H1 (cell line): ENCODE results near the gene METTL25B.

Source experiments
- CTCF ChIP-seq, 3 experiments: IDR thresholded peaks; 1 replicate in 2 of 3; 2 replicates in 1 of 3; pipeline versions ENCODE4 v1.5.1 to v1.6.1; 2011; ENCODE audit warnings: low read length in 3 of 3, mild to moderate bottlenecking in 3 of 3, inconsistent platforms in 2 of 3, low read depth in 1 of 3, moderate library complexity in 1 of 3; ENCODE audit not compliant: insufficient read depth in 1 of 3; ENCODE audit errors: control extremely low read depth in 1 of 3
- KDM4A ChIP-seq: IDR thresholded peaks from one replicate; pipeline ENCODE4 v1.7.1; 2012; ENCODE audit warnings: low read depth, mild to moderate bottlenecking, moderate library complexity, low read length, inconsistent platforms; ENCODE audit not compliant: severe bottlenecking
- RAD21 ChIP-seq, 2 experiments: IDR thresholded peaks in 1 of 2; conservative IDR thresholded peaks in 1 of 2; 2 replicates each; pipeline ENCODE4 v1.6.1; 2011; ENCODE audit warnings: low read depth in 2 of 2, low read length in 2 of 2, improper control_type of control experiment in 1 of 2, inconsistent platforms in 1 of 2, mild to moderate bottlenecking in 1 of 2, moderate library complexity in 1 of 2
- SP1 ChIP-seq: IDR thresholded peaks from 2 replicates; pipeline ENCODE4 v1.6.1; 2011; ENCODE audit warnings: low read depth, low read length
- YY1 ChIP-seq: IDR thresholded peaks from 2 replicates; pipeline ENCODE4 v1.6.1; 2011; ENCODE audit warnings: low read depth, mild to moderate bottlenecking, low read length

- TF ChIP-seq CTCF (IDR thresholded peaks at IDR 0.05; ENCODE audit: control extremely low read depth in 1 of 3, insufficient read depth in 1 of 3, low read depth in 1 of 3, low read length in 3 of 3) (no peak), SP1 (no peak), KDM4A (no peak), RAD21 (IDR thresholded peaks at IDR 0.05 in 1 of 2, conservative IDR thresholded peaks at IDR 0.05 in 1 of 2; ENCODE audit: low read depth in 2 of 2, low read length in 2 of 2) (no peak), YY1 (no peak)
Observed at GRCh38 chr1:156696755-156697154, 31.5 kb upstream of the METTL25B start.
